Stimulated activated CD8-positive, alpha-beta memory T cell treated with anti-CD3 and anti-CD28 coated beads, Interleukin-7, amount 100 ng/mL, for 1 hour (primary cell): ENCODE data around the gene NFU1.
A peak's percentile ranks its signal among the peaks of the same experiment; 100 is the strongest.

Source experiments
- DNase-seq, 2 donors: peaks; one replicate each; pipeline ENCODE4 v3.0.0-alpha.2; 2020; ENCODE audit warnings: low read depth in 2 of 2

Gene NFU1

GRCh38 chr2:69436938-69437750, at the start of gene NFU1:
Gene NFU1, minus strand, starts transcription at chr2:69437435. Its CDS starts 13 bp downstream, at chr2:69437422.
- peak; percentile 65 for DNase-seq

- DNase-seq, result no peak
Observed at GRCh38 chr2:69483696-69484095, 46.5 kb upstream of the NFU1 start.

- no peak for DNase-seq
Observed at GRCh38 chr2:69483024-69483423, 45.8 kb upstream of the NFU1 start.

- DNase-seq, result no peak
Observed at GRCh38 chr2:69482471-69482870, 45.2 kb upstream of the NFU1 start.

GRCh38 chr2:69481421-69481820, 44.2 kb upstream of the NFU1 start:
- no peak for DNase-seq

GRCh38 chr2:69477627-69478026, 40.4 kb upstream of the NFU1 start:
- DNase-seq, result no peak

GRCh38 chr2:69474688-69475087, 37.5 kb upstream of the NFU1 start:
- DNase-seq, result no peak

- no peak for DNase-seq
Observed at GRCh38 chr2:69471793-69472192, 34.6 kb upstream of the NFU1 start.

- DNase-seq, result no peak
Observed at GRCh38 chr2:69470911-69471310, 33.7 kb upstream of the NFU1 start.

GRCh38 chr2:69469784-69470183, 32.5 kb upstream of the NFU1 start:
- no peak for DNase-seq

GRCh38 chr2:69469375-69469774, 32.1 kb upstream of the NFU1 start:
- DNase-seq, result no peak

- DNase-seq, result no peak
Observed at GRCh38 chr2:69466728-69467127, 29.5 kb upstream of the NFU1 start.

- DNase-seq, result no peak
Observed at GRCh38 chr2:69465513-69466456, 28.6 kb upstream of the NFU1 start.

GRCh38 chr2:69464575-69464974, 27.3 kb upstream of the NFU1 start:
- no peak for DNase-seq

- DNase-seq, result no peak
Observed at GRCh38 chr2:69462780-69463179, 25.5 kb upstream of the NFU1 start.

GRCh38 chr2:69461404-69461803, 24.2 kb upstream of the NFU1 start:
- DNase-seq, result no peak

- DNase-seq, result no peak
Observed at GRCh38 chr2:69459936-69460335, 22.7 kb upstream of the NFU1 start.

GRCh38 chr2:69456950-69457445, 19.8 kb upstream of the NFU1 start:
- no peak for DNase-seq

GRCh38 chr2:69456154-69456553, 18.9 kb upstream of the NFU1 start:
- no peak for DNase-seq

- DNase-seq, result no peak
Observed at GRCh38 chr2:69454976-69455375, 17.7 kb upstream of the NFU1 start.

- no peak for DNase-seq
Observed at GRCh38 chr2:69453475-69454129, 16.4 kb upstream of the NFU1 start.

- no peak for DNase-seq
Observed at GRCh38 chr2:69452687-69453086, 15.5 kb upstream of the NFU1 start.
